ENCODE measurements around the gene TSNAXIP1. TPM values are rescaled to one million over a fixed set of nuclear protein-coding genes. Genes with fewer than 3 reads are reported as not detected.
A peak's percentile ranks its signal among the peaks of the same experiment; 100 is the strongest.
"Not testable (repeated sequence)": the region's sequence is repeated elsewhere in the genome, so short reads cannot be mapped to it uniquely, and the experiment has no call there.

Gene TSNAXIP1
- polyA plus RNA-seq, 3 donors: 6.2 to 7.8 (median 7.6) TPM

DNA sequence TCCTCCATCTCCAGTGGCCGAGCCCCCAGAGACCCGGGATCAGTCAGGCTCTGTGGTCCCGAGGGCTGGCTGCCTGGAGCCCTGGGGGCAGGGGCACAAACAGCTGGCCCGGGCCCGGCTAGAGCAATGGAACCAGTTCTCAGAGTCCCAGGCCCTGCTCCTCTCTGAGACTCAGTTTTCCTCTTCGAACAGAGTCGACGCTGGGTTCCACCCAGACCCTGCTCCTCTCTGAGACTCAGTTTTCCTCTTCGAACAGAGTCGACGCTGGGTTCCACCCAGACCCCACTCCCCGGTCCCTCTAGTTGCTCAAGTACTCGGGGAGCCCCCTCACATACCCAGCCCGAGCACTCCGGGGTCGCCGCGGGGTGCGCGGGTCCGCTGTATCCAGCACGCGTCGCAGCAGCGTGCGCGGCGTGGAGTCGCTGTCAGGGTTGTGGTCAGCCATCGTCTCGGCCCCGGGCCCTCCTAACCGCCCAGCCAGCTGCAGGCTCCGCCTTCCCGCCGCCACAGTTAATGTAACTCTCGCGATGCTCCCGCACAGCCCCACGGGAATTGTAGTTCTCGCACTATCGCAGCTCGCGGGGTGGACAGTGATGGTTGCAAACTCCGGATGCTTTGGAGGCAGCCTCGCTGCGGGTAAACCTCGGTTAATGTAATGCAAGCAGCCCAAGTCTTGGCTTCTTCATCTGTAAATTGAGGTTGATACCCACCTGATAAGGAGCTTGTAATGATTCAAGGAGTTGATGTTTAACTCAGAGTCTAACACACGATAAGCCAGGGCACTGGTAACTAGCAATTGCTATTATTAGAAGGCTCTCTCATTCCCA lies 26.9 kb downstream of the TSNAXIP1 start:
- DNase-seq (ENCODE audit: low read depth in 3 of 3, low spot score in 2 of 3): peak in 2 of 3 donors; percentile 85 to 88

DNA sequence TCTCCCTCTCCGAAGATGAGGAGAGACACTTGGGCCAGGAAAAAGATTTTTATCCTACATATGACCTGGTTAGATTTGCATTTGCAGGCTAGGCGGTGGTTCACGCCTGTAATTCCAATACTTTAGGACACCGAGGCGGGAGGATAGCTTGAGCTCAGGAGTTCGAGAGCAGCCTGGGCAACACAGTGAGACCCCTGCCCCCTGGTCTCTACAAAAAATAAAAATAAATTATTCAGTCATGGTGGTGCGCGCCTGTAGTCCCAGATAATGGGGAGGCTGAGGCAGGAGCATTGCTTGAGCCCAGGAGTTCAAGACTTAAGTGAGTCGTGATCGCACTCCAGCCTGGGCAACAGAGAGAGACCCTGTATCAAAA lies 27.5 kb downstream of the TSNAXIP1 start:
- no peak for DNase-seq (ENCODE audit: low read depth in 3 of 3, low spot score in 2 of 3)

DNA sequence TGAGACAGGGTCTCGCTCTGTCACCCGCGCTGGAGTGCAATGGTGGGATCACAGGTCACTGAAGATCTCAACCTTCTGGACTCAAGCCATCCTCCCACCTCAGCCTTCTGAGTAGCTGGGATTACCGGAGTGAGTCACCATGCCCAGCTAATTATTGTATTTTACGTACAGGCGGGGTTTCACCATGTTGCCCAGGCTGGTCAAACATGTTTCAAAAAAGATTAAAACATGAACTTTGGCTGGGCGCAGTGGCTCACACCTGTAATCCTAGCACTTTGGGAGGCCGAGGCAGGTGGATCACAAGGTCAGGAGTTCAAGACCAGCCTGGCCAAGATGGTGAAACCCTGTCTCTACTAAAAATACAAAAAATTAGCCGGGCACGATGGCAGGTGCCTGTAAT lies 30.5 kb downstream of the TSNAXIP1 start:
- DNase-seq (ENCODE audit: low read depth in 3 of 3, low spot score in 2 of 3): not testable (repeated sequence)

DNA sequence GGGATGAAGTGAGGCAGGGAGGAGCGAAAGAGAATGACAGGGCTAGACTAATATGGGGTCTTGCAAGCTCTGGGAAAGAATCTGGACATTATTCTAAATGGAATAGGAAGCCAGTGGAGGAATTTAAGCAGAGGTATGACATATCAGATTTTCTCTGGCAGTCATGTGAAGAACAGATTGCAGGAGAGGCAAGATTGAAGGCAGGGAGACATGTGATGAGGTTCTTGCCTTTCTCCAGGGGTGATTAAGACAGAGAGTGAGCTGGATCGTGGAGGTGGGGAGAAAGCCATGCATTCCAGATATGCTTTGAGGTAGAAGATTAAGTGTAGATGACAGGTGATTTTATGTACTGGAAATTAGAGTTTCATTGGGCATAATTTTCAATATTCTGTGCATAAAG lies 31.1 kb downstream of the TSNAXIP1 start:
- DNase-seq (ENCODE audit: low read depth in 3 of 3, low spot score in 2 of 3): no peak

DNA sequence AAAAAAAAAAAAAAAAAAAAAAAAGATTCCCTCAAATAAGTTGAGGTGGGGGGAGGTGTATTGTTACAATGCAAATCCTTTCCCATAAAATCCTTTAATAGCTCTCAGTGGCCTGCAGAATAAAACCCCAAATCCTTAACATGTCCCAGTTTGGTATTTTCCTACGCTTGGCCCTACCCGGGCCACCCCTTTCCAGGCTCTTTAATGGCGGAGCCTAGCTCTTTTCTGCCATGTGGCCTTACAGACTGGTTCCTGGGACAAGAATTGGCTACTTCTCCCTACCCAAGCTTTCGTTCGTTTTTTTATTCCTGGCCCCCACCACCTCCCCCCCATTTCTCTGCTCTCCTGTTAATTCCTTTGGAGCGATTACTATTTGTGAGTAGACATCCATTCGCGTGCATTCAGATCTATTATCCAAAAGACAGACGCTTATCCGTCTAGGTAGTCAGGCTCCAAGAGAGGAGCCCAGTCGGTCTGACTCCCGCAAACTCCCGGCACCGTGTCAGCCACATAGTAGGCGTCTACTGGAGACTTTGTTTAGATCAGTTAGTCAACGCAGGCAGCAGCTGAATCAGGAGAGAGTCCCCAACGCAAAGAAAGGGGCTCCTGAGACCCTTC lies 34.6 kb downstream of the TSNAXIP1 start:
- no peak for DNase-seq (ENCODE audit: low read depth in 3 of 3, low spot score in 2 of 3)

DNA sequence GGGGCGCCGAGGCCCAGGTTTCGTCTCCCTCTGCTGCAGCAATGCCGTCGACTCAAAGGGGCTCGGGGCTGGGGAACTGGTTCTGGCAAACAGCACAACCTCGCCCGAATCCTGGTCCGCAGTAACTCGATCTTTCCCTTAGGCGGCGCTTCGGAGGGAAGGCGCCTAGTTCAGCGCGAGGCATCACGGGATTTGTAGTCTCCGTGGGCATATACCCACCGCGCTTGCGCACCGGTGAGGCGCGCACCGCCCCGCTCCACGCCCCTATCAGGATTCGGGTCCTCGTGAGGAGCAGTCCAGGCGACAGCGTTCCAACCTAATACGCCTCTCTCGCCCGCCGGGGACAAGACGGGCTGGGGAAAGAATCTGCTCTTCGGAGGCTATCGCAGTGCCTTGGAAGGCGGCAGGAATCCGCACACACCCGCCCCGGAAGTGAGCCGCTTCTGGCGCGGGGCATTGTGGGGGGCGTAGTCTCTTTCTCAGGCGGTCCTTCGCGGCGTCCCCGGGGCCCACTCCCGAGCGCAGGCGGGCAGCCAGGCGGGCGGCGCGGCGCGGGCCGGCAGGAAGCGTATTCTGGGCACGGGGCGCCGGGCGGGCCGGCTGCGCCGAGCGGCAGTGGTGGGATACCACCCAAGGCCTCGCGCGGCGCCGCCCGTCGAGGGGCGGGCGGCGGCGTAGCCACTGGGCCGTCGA lies 35.3 kb downstream of the TSNAXIP1 start, which contains the start of gene THAP11:
Gene THAP11, plus strand, starts transcription at position 505 of the 693 bp plus-strand sequence. CDS start 235 bp downstream, outside the sequence.
- DNase-seq (ENCODE audit: low read depth in 3 of 3, low spot score in 2 of 3): peak; percentile 90 to 93 (median 92)

DNA sequence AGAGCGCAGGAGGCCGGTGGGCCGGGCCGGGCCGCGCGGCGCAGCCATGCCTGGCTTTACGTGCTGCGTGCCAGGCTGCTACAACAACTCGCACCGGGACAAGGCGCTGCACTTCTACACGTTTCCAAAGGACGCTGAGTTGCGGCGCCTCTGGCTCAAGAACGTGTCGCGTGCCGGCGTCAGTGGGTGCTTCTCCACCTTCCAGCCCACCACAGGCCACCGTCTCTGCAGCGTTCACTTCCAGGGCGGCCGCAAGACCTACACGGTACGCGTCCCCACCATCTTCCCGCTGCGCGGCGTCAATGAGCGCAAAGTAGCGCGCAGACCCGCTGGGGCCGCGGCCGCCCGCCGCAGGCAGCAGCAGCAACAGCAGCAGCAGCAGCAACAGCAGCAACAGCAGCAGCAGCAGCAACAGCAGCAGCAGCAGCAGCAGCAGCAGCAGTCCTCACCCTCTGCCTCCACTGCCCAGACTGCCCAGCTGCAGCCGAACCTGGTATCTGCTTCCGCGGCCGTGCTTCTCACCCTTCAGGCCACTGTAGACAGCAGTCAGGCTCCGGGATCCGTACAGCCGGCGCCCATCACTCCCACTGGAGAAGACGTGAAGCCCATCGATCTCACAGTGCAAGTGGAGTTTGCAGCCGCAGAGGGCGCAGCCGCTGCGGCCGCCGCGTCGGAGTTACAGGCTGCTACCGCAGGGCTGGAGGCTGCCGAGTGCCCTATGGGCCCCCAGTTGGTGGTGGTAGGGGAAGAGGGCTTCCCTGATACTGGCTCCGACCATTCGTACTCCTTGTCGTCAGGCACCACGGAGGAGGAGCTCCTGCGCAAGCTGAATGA lies 36.0 kb downstream of the TSNAXIP1 start:
- no peak for DNase-seq (ENCODE audit: low read depth in 3 of 3, low spot score in 2 of 3)

DNA sequence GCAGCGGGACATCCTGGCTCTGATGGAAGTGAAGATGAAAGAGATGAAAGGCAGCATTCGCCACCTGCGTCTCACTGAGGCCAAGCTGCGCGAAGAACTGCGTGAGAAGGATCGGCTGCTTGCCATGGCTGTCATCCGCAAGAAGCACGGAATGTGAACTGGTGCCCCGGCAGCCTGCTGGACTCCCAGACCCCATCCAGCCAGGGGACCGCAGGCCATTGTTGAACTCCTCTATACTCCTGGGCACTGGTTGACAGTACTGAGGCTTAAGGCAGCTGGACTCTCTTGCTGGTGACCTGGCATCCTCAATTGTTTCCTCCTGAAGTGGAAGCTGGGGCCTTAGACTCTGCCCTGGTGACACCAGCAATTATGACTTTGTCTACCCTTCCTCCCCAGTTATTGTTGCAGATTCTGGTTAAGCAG lies 36.7 kb downstream of the TSNAXIP1 start:
- no peak for DNase-seq (ENCODE audit: low read depth in 3 of 3, low spot score in 2 of 3)

DNA sequence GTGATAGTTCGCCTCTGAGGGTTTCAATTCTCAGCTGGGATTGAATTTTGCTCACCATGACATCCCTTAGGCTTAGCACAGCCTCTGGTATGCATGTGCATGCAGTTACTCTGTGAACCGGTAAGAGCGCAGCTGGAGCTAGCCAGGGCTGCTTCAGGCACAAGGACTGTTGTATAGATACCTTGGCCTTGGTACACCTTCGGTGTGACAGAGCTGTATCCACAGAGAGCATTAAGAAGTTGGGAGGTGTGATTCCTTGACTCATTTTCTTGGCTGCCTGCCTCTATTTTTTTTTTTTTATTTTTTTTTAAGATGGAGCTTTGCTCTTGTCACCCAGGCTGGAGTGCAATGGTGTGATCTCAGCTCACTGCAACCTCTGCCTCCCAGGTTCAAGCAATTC lies 37.8 kb downstream of the TSNAXIP1 start:
- no peak for DNase-seq (ENCODE audit: low read depth in 3 of 3, low spot score in 2 of 3)

DNA sequence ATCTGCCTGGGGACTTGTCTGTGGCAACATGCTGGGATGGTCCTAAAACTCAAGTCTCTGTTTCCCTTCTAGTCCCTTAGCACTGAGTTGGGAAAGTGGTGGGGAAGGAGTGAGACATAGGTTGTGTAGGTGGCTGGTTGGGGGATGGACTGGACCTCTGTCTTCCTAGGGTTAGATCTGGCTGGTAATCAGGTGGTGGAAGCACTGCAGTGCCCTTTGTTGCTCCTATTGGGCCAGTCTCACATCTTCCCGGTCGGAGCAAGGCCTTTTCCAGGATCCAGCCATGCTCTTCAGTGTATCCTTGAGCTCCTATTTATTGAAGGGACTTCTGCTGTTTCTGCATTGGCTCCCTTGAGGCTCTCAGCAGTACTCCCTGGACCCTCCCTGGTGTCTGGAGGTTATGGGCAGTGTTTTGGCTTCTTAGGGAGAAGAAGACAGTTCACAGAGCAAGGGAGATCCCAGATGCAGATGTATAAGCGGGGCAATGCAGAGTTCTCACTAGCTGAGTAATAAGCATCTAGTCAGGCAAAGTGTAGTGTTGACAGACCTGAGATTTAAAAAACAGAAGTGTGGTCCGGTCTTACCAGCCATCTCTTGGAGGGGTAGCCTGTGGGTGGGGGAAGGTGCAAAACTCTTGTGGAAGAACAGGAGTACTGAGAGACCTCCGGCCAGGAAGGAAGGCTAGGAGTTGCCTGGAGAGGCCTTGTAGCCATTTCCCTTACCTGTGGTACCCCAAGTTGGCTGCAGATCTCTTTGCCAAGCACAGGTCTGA lies 38.8 kb downstream of the TSNAXIP1 start:
- no peak for DNase-seq (ENCODE audit: low read depth in 3 of 3, low spot score in 2 of 3)

DNA sequence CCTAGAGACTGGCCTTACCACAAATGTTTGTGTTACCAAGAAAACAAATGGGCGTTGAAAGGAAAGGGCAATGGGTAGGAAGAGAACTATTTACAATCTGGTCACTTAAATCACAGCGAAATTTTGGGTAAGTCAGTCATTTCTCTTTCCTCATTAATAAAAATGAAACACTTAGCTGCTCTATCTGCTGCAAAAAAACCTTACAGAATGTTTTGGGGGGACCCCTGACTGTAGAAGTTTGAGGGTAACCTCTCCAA lies 39.3 kb downstream of the TSNAXIP1 start:
- no peak for DNase-seq (ENCODE audit: low read depth in 3 of 3, low spot score in 2 of 3)

DNA sequence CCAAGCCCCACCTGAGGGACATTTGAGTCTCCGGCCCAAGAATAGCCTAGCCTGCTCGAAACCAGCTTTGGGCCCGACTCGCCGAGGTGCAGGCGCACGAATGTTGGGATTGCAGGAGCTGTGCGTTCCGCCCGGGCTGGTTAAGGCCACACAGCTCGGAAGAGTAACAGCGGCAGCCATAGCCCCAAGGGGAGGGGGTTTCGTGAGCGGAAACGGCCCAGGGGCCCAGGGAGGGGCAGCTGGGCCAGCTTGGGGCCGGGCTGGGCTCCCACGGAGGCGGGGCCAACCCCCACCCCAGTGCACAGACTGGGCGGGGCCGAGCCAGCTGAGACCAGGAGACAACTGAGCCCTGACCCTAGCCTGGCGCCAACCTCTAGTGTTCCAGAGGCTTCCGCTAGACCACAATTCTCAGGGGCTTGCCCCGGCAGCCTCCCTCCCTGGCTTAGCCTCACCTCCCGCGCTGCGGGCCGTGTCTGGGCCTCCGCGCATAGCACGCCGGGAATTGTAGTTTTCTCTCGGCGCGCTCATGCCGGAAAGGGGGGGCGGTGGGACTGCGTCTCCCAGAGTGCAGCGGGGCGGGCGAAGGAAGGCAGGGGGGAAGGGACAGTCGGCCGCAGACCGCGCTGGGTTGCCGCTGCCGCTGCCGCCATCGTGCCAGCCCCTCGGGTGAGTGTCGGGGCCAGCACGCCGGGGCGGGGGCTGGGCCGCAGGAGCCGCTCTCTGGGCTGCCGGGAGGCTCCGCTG lies 39.8 kb downstream of the TSNAXIP1 start, which contains the start of gene NUTF2:
Gene NUTF2, plus strand, starts transcription at position 614 of the 744 bp plus-strand sequence. CDS start 18,198 bp downstream, outside the sequence.
- peak; percentile 86 to 95 (median 93) for DNase-seq (ENCODE audit: low read depth in 3 of 3, low spot score in 2 of 3)

DNA sequence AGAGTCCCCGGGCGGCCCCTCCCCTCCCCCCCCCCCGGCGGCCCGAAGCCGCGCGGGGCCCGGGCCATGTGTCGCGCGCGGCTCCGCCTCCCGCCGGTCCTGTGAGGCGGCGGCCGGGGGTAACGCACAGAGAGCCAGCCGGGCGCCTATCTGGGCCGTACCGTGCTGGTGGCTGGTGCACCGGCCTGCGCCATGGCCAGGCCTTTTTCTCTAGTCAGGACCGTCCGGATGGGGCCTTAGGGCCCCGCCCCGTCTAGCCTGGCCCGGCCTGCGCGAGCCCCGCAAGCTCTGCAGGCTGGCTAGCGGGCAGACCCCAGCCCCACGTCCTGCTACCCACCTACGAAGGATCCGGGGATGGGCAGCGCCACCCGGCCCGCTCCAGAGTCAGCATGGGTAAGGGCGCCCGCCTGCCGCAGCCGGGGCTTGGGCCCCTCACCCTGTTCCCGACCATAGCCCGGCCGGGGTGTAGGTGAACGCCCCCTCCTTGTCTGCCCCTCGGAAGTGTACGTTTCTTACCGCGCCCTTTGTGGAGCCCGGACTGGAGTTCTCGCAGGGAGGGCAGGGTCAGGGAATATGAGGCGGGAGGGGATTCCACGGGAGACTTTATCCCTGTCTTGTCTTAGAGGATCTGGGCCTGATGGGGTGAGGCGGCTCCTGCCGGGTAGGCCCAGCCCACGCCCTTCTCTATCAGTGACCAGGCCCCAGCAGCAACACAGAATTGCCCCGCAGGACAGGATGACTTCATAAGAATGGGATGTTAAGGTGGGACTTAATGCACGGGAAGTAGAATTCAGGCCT lies 40.6 kb downstream of the TSNAXIP1 start, which contains the start of gene CENPT:
Gene CENPT, minus strand, starts transcription at position 630 of the 798 bp plus-strand sequence. CDS start 13,834 bp downstream, outside the sequence.
- peak in 1 of 3 donors; percentile 35 for DNase-seq (ENCODE audit: low read depth in 3 of 3, low spot score in 2 of 3)

DNA sequence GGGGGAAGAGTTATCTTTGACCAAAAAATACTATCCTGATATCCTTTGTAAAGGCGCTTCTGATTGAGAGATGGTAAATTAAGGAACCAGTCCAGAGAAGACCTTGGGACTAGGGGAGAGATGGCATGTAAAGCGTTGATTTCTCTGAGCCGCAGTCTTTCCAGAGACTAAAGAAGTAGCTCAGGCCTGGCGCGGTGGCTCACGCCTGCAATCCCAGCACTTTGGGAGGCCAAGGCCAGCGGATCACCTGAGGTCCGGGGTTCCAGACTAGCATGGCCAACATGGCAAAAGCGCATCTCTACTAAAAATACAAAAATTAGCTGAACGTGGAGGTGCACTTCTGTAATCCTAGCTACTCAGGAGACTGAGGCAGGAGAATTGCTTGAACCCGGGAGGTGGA lies 41.4 kb downstream of the TSNAXIP1 start:
- DNase-seq (ENCODE audit: low read depth in 3 of 3, low spot score in 2 of 3): no peak

DNA sequence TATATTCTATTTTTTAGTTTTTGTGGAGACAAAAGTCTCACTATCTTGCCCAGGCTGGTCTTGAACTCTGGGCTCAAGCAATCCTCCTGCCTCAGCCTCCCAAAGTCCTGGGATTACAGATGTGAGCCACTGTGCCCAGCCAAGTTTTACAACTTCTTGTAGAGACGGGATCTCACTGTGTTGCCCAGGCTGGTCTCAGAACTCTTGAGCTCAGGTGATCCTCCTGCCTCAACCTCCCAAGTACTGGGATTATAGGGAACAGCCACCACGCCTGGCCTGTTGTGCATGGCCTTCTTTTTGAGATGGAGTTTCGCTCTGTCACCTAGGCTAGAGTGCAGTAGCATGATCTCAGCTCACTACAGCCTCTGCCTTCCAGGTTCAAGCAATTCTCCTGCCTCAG lies 47.0 kb downstream of the TSNAXIP1 start:
- DNase-seq (ENCODE audit: low read depth in 3 of 3, low spot score in 2 of 3): no peak

DNA sequence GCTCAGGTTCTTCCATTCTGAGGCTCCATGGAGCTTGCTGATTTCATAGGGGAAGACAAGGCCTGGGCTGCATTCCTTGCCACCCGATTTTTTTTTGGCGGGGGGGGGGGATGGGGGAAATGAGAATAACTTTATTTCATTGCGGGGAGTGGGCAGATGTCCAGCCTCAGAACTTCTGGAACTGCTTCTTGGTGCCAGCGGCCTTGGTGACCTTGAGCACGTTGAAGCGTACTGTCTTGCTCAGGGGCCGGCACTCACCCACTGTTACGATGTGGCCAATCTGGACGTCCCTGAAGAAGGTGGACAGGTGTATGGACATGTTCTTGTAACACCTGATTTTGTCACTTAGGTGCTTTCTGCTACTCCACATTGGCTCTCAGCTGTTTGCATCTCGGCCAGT lies 49.1 kb downstream of the TSNAXIP1 start:
- no peak for DNase-seq (ENCODE audit: low read depth in 3 of 3, low spot score in 2 of 3)

DNA sequence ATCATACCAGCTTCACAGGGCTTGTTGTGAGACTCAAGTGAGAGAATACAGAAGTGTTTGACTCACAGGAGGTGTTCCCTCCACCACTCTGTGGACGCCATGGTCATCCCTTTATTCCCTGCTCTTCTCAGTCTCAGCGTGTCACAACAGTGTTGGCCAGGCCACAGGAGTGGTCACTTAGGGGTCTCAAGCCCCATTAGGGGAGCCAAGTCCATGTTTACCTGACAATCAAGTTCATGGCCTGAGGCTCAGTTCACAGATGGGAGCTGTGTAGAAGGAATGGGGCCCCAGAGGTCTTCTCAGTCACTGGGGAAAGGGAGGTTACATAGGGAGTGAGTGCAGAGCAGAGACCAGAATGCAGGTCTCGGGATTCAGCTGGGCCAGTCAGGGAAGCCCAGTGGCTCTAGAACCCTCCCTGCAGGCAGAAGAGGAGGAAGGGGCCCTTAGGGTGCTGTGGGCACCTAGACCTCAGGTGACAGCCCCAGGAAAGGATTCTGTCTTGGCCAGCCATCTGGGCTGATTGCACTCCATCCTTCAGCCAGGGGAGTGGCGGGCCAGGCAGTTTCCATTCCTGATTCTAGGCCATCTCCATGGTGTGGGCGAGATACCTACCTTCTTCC lies 50.3 kb downstream of the TSNAXIP1 start:
- no peak for DNase-seq (ENCODE audit: low read depth in 3 of 3, low spot score in 2 of 3)

Data from right renal cortex interstitium (tissue), 3 donors.